ENCODE measurements around the gene CRABP2. TPM values are rescaled to one million over a fixed set of nuclear protein-coding genes. Genes with fewer than 3 reads are reported as not detected.

Gene CRABP2
- total RNA-seq, 3 donors from 2014 or later, result 4.2 to 61.6 (median 28.2) TPM

GRCh38 chr1:156664767-156665411 lies 40.5 kb downstream of the CRABP2 start:
- no peak for TF ChIP-seq POLR2AphosphoS5 (IDR thresholded peaks at IDR 0.05)
- no peak for TF ChIP-seq CTCF (IDR thresholded peaks at IDR 0.05)
- no peak for TF ChIP-seq POLR2A (IDR thresholded peaks at IDR 0.05)
- intact Hi-C loops (cut with DNase I; ENCODE audit: low total_unique reads), result loop anchor here (10.0 kb wide), 1 partner anchor 170 kb away; no protein-coding TSS in a partner anchor
- Histone ChIP-seq H3K4me1 (peaks cover 29 to 45% of the 10 kb centered on the region in 2 donors), H3K27me3 (no peaks in the 10 kb centered on the region), H3K27ac (peak overlapping the region; percentile 85 to 86), H3K4me3 (peak overlapping the region in 1 of 3 donors; percentile 5), H3K36me3 (no peaks in the 10 kb centered on the region), H3K9me3 (no peaks in the 10 kb centered on the region)
- no peak for DNase-seq (ENCODE audit: low spot score in 2 of 2)

DNA sequence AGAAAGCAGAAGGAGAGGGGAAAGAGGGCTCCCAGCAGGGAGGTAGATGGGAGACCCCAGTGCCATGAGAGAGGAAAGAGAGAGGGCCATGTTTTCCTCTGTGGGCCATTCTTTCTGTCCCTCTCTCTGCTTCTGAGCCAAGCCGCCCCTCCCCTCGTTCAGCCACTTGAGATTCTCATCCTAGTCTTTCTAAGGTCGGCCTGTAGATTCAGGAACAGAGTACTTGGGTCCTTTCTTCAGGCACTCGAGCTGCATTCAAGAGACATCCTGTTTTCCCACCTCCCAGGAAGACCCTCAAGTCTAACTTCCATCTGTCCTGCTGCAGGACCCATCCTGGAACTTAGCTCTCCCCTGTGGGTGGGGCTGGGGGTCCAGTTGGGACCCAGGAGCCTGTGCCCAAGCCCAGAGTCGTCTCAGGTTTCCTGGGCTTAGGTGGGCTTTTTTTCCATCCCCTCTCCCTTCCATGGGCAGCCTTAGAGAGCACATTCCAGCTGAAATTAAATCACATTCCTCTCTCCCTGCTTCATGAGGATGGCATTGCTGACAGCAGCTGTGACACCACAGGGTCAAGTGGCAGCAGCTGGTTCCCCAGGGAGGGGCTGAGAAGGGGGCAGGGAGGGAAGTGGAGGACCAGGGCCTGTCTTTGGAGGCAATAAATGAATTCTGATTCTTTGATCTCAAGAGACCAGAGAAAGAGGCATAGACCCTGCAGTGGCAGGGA lies 41.2 kb downstream of the CRABP2 start:
- H3K27ac ChIP-seq, result peak overlapping the region; percentile 85 to 86
- intact Hi-C loops (cut with DNase I; ENCODE audit: low total_unique reads), result loop anchor here (10.0 kb wide), 1 partner anchor 169 kb away; no protein-coding TSS in a partner anchor
- H3K4me1 ChIP-seq, result peaks cover 32 to 52% of the 10 kb centered on the region in 2 donors
- TF ChIP-seq CTCF (IDR thresholded peaks at IDR 0.05) (no peak), POLR2A (IDR thresholded peaks at IDR 0.05) (no peak), POLR2AphosphoS5 (IDR thresholded peaks at IDR 0.05) (no peak)
- H3K9me3 ChIP-seq, result no peaks in the 10 kb centered on the region
- no peaks in the 10 kb centered on the region for H3K36me3 ChIP-seq
- DNase-seq (ENCODE audit: low spot score in 2 of 2), result no peak
- H3K27me3 ChIP-seq, result no peaks in the 10 kb centered on the region
- peak overlapping the region in 1 of 3 donors; percentile 5 for H3K4me3 ChIP-seq

- no peaks in the 10 kb centered on the region for H3K27me3 ChIP-seq
- peak overlapping the region; percentile 86 to 94 for H3K27ac ChIP-seq
- intact Hi-C loops (cut with DNase I; ENCODE audit: low total_unique reads), result loop anchor here (10.0 kb wide), 1 partner anchor 168 kb away; no protein-coding TSS in a partner anchor
- no peak for DNase-seq (ENCODE audit: low spot score in 2 of 2)
- no peaks in the 10 kb centered on the region for H3K36me3 ChIP-seq
- H3K4me3 ChIP-seq, result no peak overlapping the region
- H3K4me1 ChIP-seq, result peaks cover 26 to 44% of the 10 kb centered on the region in 2 donors
- TF ChIP-seq CTCF (IDR thresholded peaks at IDR 0.05) (no peak), POLR2AphosphoS5 (IDR thresholded peaks at IDR 0.05) (no peak), POLR2A (IDR thresholded peaks at IDR 0.05) (no peak)
- no peaks in the 10 kb centered on the region for H3K9me3 ChIP-seq
Observed at GRCh38 chr1:156663178-156663577, 42.2 kb downstream of the CRABP2 start.

DNA sequence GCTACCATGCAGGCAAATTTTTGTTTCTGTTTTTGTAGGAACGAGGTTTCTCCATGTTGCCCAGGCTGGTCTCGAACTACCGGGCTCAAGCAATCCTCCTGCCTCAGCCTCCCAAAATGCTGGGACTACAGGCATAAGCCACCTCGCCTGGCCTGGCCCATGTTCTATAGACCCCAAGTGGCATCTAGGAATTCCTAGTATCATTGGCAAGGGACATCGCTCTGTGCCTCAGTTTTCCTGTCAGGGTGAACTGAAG lies 42.7 kb downstream of the CRABP2 start:
- H3K27me3 ChIP-seq, result no peaks in the 10 kb centered on the region
- intact Hi-C loops (cut with DNase I; ENCODE audit: low total_unique reads), result loop anchor here (10.0 kb wide), 1 partner anchor 168 kb away; no protein-coding TSS in a partner anchor
- H3K9me3 ChIP-seq, result no peaks in the 10 kb centered on the region
- DNase-seq (ENCODE audit: low spot score in 2 of 2), result no peak
- H3K36me3 ChIP-seq, result no peaks in the 10 kb centered on the region
- peaks cover 21 to 39% of the 10 kb centered on the region in 2 donors for H3K4me1 ChIP-seq
- no peak for TF ChIP-seq CTCF (IDR thresholded peaks at IDR 0.05)
- TF ChIP-seq POLR2AphosphoS5 (IDR thresholded peaks at IDR 0.05), result no peak
- no peak for TF ChIP-seq POLR2A (IDR thresholded peaks at IDR 0.05)
- H3K27ac ChIP-seq, result peak overlapping the region; percentile 86 to 94
- no peak overlapping the region for H3K4me3 ChIP-seq
